CD14-positive monocyte (primary cell): ENCODE data around the gene TJP3. TPM values are rescaled to one million over a fixed set of nuclear protein-coding genes. Genes with fewer than 3 reads are reported as not detected.

ENCODE experiments used
- DNase-seq, 3 donors: peaks; one replicate each; pipeline ENCODE4 v3.0.0-alpha.2; 2011 to 2022
- H2AFZ ChIP-seq: 2 replicates; pipeline ENCODE4 v1.6.0; 2012; ENCODE audit warnings: mild to moderate bottlenecking, low read depth, low read length, inconsistent platforms; ENCODE audit not compliant: insufficient read depth, poor library complexity, severe bottlenecking
- H3K27ac ChIP-seq, 2 donors: 1 replicate in 1 of 2; 2 replicates in 1 of 2; pipeline ENCODE4 v1.5.1; 2012 to 2013; ENCODE audit warnings: low read length in 2 of 2, control low read depth in 1 of 2, inconsistent platforms in 1 of 2, low read depth in 1 of 2, mild to moderate bottlenecking in 1 of 2
- H3K27me3 ChIP-seq, 2 donors: one replicate each; pipeline versions ENCODE4 v1.6.0 to v1.6.1; 2011 to 2013; ENCODE audit warnings: low read length in 2 of 2; ENCODE audit not compliant: control insufficient read depth in 2 of 2, insufficient read depth in 2 of 2
- H3K36me3 ChIP-seq, 2 donors: replicated peaks in 1 of 2; 1 replicate in 1 of 2; 2 replicates in 1 of 2; pipeline versions ENCODE4 v1.5.1 to v1.6.1; 2012 to 2013; ENCODE audit warnings: low read length in 2 of 2, control low read depth in 1 of 2, inconsistent platforms in 1 of 2, mild to moderate bottlenecking in 1 of 2; ENCODE audit not compliant: insufficient read depth in 2 of 2, control insufficient read depth in 1 of 2
- H3K4me1 ChIP-seq, 2 donors: 1 replicate in 1 of 2; 2 replicates in 1 of 2; pipeline versions ENCODE4 v1.5.1 to v1.6.1; 2012 to 2013; ENCODE audit warnings: low read length in 2 of 2, control low read depth in 1 of 2, inconsistent platforms in 1 of 2, mild to moderate bottlenecking in 1 of 2, moderate library complexity in 1 of 2; ENCODE audit not compliant: insufficient read depth in 2 of 2, control insufficient read depth in 1 of 2
- H3K4me2 ChIP-seq: replicated peaks from 2 replicates; pipeline ENCODE3; 2012; ENCODE audit warnings: low read length, moderate library complexity, mild to moderate bottlenecking; ENCODE audit not compliant: poor library complexity, severe bottlenecking; ENCODE audit errors: extremely low read depth
- H3K4me3 ChIP-seq, 3 experiments: fragments of 200-600 bp in 1 of 3; sonication (generic) in 1 of 3; replicated peaks in 1 of 3; 1 replicate in 2 of 3; 2 replicates in 1 of 3; pipeline ENCODE4 v1.5.1; 2011 to 2013; ENCODE audit warnings: low read length in 3 of 3, mild to moderate bottlenecking in 3 of 3, control low read depth in 2 of 3, low read depth in 2 of 3, inconsistent platforms in 1 of 3, moderate library complexity in 1 of 3
- H3K79me2 ChIP-seq: 2 replicates; pipeline ENCODE4 v1.6.0; 2012; ENCODE audit warnings: mild to moderate bottlenecking, control low read depth, inconsistent platforms, low read length, moderate library complexity; ENCODE audit not compliant: insufficient read depth
- H3K9ac ChIP-seq: 2 replicates; pipeline ENCODE4 v1.6.0; 2017; ENCODE audit warnings: low read length, mild to moderate bottlenecking; ENCODE audit not compliant: insufficient read depth, poor library complexity, severe bottlenecking
- H3K9me3 ChIP-seq, 2 donors: replicated peaks in 1 of 2; 1 replicate in 1 of 2; 2 replicates in 1 of 2; pipeline versions ENCODE4 v1.5.1 to v1.6.1; 2012 to 2013; ENCODE audit warnings: low read length in 2 of 2, control low read depth in 1 of 2; ENCODE audit not compliant: control insufficient read depth in 1 of 2, insufficient read depth in 1 of 2
- H4K20me1 ChIP-seq: 2 replicates; pipeline ENCODE4 v1.6.0; 2012; ENCODE audit warnings: mild to moderate bottlenecking, low read length, control low read depth, moderate library complexity; ENCODE audit not compliant: insufficient read depth
- H3K27ac Mint-ChIP-seq, 7 donors: one replicate each; pipeline ENCODE4 v1.8.0; 2020; ENCODE audit warnings: mild to moderate bottlenecking in 7 of 7, mixed read lengths in 7 of 7, moderate library complexity in 6 of 7, inconsistent platforms in 2 of 7
- H3K27me3 Mint-ChIP-seq, 3 donors: one replicate each; pipeline ENCODE4 v1.8.0; 2021 to 2022; ENCODE audit warnings: low read depth in 3 of 3, mild to moderate bottlenecking in 3 of 3, mixed read lengths in 3 of 3, moderate library complexity in 3 of 3, inconsistent platforms in 1 of 3
- H3K36me3 Mint-ChIP-seq, 2 donors: one replicate each; pipeline ENCODE4 v1.8.0; 2020; ENCODE audit warnings: mixed read lengths in 2 of 2, inconsistent platforms in 1 of 2, mild to moderate bottlenecking in 1 of 2
- H3K4me1 Mint-ChIP-seq: one replicate; pipeline ENCODE4 v1.8.0; 2020; ENCODE audit warnings: mild to moderate bottlenecking, mixed read lengths
- H3K4me3 Mint-ChIP-seq, 2 donors: one replicate each; pipeline ENCODE4 v1.8.0; 2020; ENCODE audit warnings: mild to moderate bottlenecking in 2 of 2, mixed read lengths in 2 of 2, moderate library complexity in 1 of 2
- H3K9me3 Mint-ChIP-seq, 7 donors: one replicate each; pipeline ENCODE4 v1.8.0; 2020 to 2022; ENCODE audit warnings: mixed read lengths in 7 of 7, mild to moderate bottlenecking in 6 of 7, moderate library complexity in 6 of 7, inconsistent platforms in 2 of 7
- CTCF ChIP-seq: fragments of 200-600 bp; IDR thresholded peaks from one replicate; pipeline ENCODE4 v1.8.0; 2022; ENCODE audit warnings: antibody characterized with exemption, mild to moderate bottlenecking
- WGBS: methylation state at CpG from one replicate; pipeline ENCODE4 v1.1.5; 2013; ENCODE audit warnings: missing lambda C conversion rate; ENCODE audit not compliant: insufficient coverage; 5-methylcytosine and 5-hydroxymethylcytosine counted together
- intact Hi-C, 2 donors: fragments of 100-400 bp; cut with micrococcal nuclease; formaldehyde crosslinking; loops; one replicate each; pipeline versions ENCODE4 v1.15.0 to v1.15.1; 2023
- polyA plus RNA-seq, 3 donors: library from polyadenylated mRNA; depleted of rRNA in 1 of 3; unstranded in 2 of 3; stranded (reverse) in 1 of 3; fragments of 300-500 nt in 2 of 3; fragments of >200 nt in 1 of 3; fragmentation: Illumina TruSeq in 2 of 3; gene quantifications; 1 replicate in 2 of 3; 2 replicates in 1 of 3; pipeline ENCODE4 v1.2.3, GENCODE V29; 2012 to 2021

TJP3 gene
- polyA plus RNA-seq, 3 donors = 0.01 TPM; not detected in 2

GRCh38 chr19:3687393-3687773, 20.8 kb upstream of the TJP3 start:
- peaks cover 0 to 7% of the 10 kb centered on the region in 2 donors for H3K27me3 ChIP-seq
- WGBS = no CpG with 5 or more reads among the region's 12 CpGs
- no peak overlapping the region for H2AFZ ChIP-seq
- H3K27ac Mint-ChIP-seq = peak overlapping the region in 1 of 7 donors; percentile 68
- H3K4me3 ChIP-seq = no peak overlapping the region
- H3K79me2 ChIP-seq = peaks cover 55% of the 10 kb centered on the region
- no peak for TF ChIP-seq CTCF
- H3K27me3 Mint-ChIP-seq = peaks cover 5 to 20% (median 12%) of the 10 kb centered on the region in 3 donors
- no peak overlapping the region for H3K9ac ChIP-seq
- peaks cover 8 to 16% of the 10 kb centered on the region in 2 donors for H3K36me3 ChIP-seq
- H3K4me1 ChIP-seq = peaks cover 0 to 13% of the 10 kb centered on the region in 2 donors
- H3K4me1 Mint-ChIP-seq = peaks cover 18% of the 10 kb centered on the region
- DNase-seq = no peak
- H3K4me3 Mint-ChIP-seq = peak overlapping the region in 1 of 2 donors; percentile 56
- no peak overlapping the region for H3K27ac ChIP-seq
- H3K4me2 ChIP-seq = no peak overlapping the region
- H3K9me3 Mint-ChIP-seq = peaks cover 3 to 9% (median 8%) of the 10 kb centered on the region in 7 donors
- peaks cover 99% of the 10 kb centered on the region for H4K20me1 ChIP-seq
- peaks cover 3 to 12% of the 10 kb centered on the region in 2 donors for H3K9me3 ChIP-seq
- intact Hi-C loops = no loop called here
- peaks cover 34 to 40% of the 10 kb centered on the region in 2 donors for H3K36me3 Mint-ChIP-seq

- Histone ChIP-seq H2AFZ (no peak overlapping the region), H3K4me1 (peaks cover 0 to 13% of the 10 kb centered on the region in 2 donors), H3K9me3 (peaks cover 3 to 12% of the 10 kb centered on the region in 2 donors), H3K27me3 (peaks cover 0 to 7% of the 10 kb centered on the region in 2 donors), H3K4me2 (peak overlapping the region; percentile 15), H3K36me3 (peaks cover 8 to 18% of the 10 kb centered on the region in 2 donors), H3K27ac (no peak overlapping the region), H3K4me3 (no peak overlapping the region), H4K20me1 (peaks cover 99% of the 10 kb centered on the region), H3K9ac (peak overlapping the region; percentile 27), H3K79me2 (peaks cover 59% of the 10 kb centered on the region)
- no peak for DNase-seq
- no peak for TF ChIP-seq CTCF
- Mint-ChIP-seq H3K27me3 (peaks cover 5 to 20% (median 14%) of the 10 kb centered on the region in 3 donors), H3K9me3 (peaks cover 3 to 10% (median 8%) of the 10 kb centered on the region in 7 donors), H3K36me3 (peaks cover 33 to 38% of the 10 kb centered on the region in 2 donors), H3K4me3 (peak overlapping the region in 1 of 2 donors; percentile 74), H3K4me1 (peaks cover 17% of the 10 kb centered on the region), H3K27ac (peak overlapping the region in 1 of 7 donors; percentile 33)
- intact Hi-C loops = no loop called here
- WGBS = 14% methylated on average over 45 of the region's 55 CpGs
These were observed 20.1 kb upstream of the TJP3 start for GRCh38 chr19:3687774-3688706.
